Uterus (tissue), 2 donors: ENCODE measurements around the gene TNRC6C.

ENCODE experiments used
- POLR2A ChIP-seq, 2 donors: fragments of 450-650 bp; IDR thresholded peaks; one replicate each; pipeline ENCODE4 v1.6.1; 2016; ENCODE audit warnings: antibody characterized with exemption in 2 of 2, mild to moderate bottlenecking in 1 of 2, moderate library complexity in 1 of 2
- TF ChIP-seq, protein P1 (sequence below), 4 experiments: fragments of 200-600 bp in 2 of 4; fragments of 450-650 bp in 2 of 4; sonication (generic) in 2 of 4; IDR thresholded peaks; one replicate each; pipeline ENCODE4 v1.5.1; 2016 to 2019; ENCODE audit warnings: antibody characterized with exemption in 4 of 4, mild to moderate bottlenecking in 2 of 4, moderate library complexity in 1 of 4

GRCh38 chr17:77999413-78000173 is 41.1 kb downstream of the TNRC6C start:
- TF ChIP-seq, protein P1, sequence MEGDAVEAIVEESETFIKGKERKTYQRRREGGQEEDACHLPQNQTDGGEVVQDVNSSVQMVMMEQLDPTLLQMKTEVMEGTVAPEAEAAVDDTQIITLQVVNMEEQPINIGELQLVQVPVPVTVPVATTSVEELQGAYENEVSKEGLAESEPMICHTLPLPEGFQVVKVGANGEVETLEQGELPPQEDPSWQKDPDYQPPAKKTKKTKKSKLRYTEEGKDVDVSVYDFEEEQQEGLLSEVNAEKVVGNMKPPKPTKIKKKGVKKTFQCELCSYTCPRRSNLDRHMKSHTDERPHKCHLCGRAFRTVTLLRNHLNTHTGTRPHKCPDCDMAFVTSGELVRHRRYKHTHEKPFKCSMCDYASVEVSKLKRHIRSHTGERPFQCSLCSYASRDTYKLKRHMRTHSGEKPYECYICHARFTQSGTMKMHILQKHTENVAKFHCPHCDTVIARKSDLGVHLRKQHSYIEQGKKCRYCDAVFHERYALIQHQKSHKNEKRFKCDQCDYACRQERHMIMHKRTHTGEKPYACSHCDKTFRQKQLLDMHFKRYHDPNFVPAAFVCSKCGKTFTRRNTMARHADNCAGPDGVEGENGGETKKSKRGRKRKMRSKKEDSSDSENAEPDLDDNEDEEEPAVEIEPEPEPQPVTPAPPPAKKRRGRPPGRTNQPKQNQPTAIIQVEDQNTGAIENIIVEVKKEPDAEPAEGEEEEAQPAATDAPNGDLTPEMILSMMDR (IDR thresholded peaks at IDR 0.05) = no peak
- no peak for TF ChIP-seq POLR2A (IDR thresholded peaks at IDR 0.05)
